HFFc6 (cell line): ENCODE measurements around the gene EIF4E3. TPM values are rescaled to one million over a fixed set of nuclear protein-coding genes. Genes with fewer than 3 reads are reported as not detected.
A peak's percentile ranks its signal among the peaks of the same experiment; 100 is the strongest.

Source experiments
- DNase-seq: peaks from one replicate; pipeline ENCODE4 v3.0.0-alpha.2; 2018
- H3K27ac Mint-ChIP-seq: 2 replicates; pipeline ENCODE4 v1.8.0; 2020; ENCODE audit warnings: mild to moderate bottlenecking, mixed read lengths
- H3K27me3 Mint-ChIP-seq: 2 replicates; pipeline ENCODE4 v1.8.0; 2021; ENCODE audit warnings: mild to moderate bottlenecking, moderate library complexity, mixed read lengths; ENCODE audit not compliant: insufficient read depth
- H3K36me3 Mint-ChIP-seq: 2 replicates; pipeline ENCODE4 v1.8.0; 2021; ENCODE audit warnings: low read depth, mixed read lengths
- H3K4me1 Mint-ChIP-seq: 2 replicates; pipeline ENCODE4 v1.8.0; 2020; ENCODE audit warnings: low read depth, mixed read lengths
- H3K4me3 Mint-ChIP-seq: 2 replicates; pipeline ENCODE4 v1.8.0; 2020; ENCODE audit warnings: mild to moderate bottlenecking, moderate library complexity, mixed read lengths
- H3K9me3 Mint-ChIP-seq: 2 replicates; pipeline ENCODE4 v1.8.0; 2020; ENCODE audit warnings: mild to moderate bottlenecking, mixed read lengths
- total RNA-seq, 6 experiments: library from RNA; stranded (reverse); fragmentation: NEBNext Ultra II Directional; extraction: Animal tissue kit (Norgen Biotek cat#: 25700); gene quantifications; 2 replicates in 1 of 6; 3 replicates in 5 of 6; pipeline ENCODE4 v1.2.3, GENCODE V29; 2021
- TF ChIP-seq, protein P1 (sequence below): fragments of 200-600 bp; sonication (generic); IDR thresholded peaks from 2 replicates; pipeline ENCODE4 v1.5.0; 2021; ENCODE audit warnings: antibody characterized with exemption, mild to moderate bottlenecking

EIF4E3 gene
- total RNA-seq, 6 experiments from 2014 or later, result 0.65 to 1.1 (median 0.94) TPM

DNA sequence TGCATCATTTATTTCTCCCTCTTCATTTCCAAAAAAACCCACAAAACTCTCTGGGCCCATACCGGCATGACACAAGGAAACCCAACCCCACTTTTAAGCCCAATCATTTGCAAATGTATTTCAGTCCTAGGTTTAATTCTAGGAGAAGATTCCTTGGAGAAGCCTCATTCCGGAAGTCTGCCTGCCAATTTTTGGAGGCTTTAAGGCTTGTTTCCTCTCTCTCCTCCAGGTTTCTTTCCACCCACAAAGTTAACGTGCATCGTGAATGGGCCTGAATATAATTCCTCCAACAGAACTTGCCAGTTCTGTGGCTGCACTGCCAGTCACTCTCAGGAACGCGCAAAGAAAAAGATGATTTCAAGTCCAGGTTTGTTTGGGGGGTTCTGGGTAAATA, 71.8 kb downstream of the EIF4E3 start:
- H3K4me1 Mint-ChIP-seq, result peaks cover 21% of the 10 kb centered on the region; the same call in 1 of the 2 replicates
- TF ChIP-seq, protein P1, sequence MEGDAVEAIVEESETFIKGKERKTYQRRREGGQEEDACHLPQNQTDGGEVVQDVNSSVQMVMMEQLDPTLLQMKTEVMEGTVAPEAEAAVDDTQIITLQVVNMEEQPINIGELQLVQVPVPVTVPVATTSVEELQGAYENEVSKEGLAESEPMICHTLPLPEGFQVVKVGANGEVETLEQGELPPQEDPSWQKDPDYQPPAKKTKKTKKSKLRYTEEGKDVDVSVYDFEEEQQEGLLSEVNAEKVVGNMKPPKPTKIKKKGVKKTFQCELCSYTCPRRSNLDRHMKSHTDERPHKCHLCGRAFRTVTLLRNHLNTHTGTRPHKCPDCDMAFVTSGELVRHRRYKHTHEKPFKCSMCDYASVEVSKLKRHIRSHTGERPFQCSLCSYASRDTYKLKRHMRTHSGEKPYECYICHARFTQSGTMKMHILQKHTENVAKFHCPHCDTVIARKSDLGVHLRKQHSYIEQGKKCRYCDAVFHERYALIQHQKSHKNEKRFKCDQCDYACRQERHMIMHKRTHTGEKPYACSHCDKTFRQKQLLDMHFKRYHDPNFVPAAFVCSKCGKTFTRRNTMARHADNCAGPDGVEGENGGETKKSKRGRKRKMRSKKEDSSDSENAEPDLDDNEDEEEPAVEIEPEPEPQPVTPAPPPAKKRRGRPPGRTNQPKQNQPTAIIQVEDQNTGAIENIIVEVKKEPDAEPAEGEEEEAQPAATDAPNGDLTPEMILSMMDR, result no peak
- no peak overlapping the region for H3K4me3 Mint-ChIP-seq
- DNase-seq, result no peak
- no peaks in the 10 kb centered on the region for H3K9me3 Mint-ChIP-seq
- H3K27me3 Mint-ChIP-seq, result no peaks in the 10 kb centered on the region; the same call in none of the 2 replicates
- H3K27ac Mint-ChIP-seq, result no peak overlapping the region
- no peaks in the 10 kb centered on the region for H3K36me3 Mint-ChIP-seq

DNA sequence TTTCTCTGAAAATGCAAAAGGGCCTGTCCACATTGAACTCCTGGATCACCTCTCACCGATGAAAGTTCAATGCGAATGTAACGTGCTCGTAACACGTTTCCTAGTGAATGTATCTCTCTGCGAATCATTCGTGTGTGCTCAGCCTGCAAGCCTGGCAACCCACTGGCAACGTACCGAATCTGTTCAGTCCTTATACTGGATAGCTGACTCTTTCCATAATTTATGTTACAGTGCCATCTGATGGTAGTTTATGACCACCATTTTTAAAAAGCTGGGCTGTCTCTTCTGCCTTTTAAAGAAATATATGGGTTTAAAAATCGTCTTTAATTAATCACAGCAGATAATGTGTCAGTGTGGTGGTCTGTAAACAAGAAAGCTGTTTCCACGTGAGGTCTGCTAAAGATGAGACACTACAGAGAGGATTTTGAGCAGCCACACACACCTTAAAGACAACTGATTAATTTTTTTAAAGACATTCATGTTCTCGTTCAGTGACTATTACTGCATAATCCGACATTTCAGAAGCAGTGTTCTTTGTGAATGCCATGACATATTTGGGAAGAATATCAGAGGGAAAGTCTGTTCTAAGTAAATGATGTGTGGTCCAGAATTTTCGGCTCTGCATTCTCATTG, 72.3 kb downstream of the EIF4E3 start:
- Mint-ChIP-seq H3K27ac (no peak overlapping the region), H3K9me3 (no peaks in the 10 kb centered on the region), H3K4me1 (peaks cover 25% of the 10 kb centered on the region; the same call in 1 of the 2 replicates), H3K36me3 (no peaks in the 10 kb centered on the region), H3K27me3 (no peaks in the 10 kb centered on the region; the same call in none of the 2 replicates), H3K4me3 (peak overlapping the region; percentile 19; the same call in 1 of the 2 replicates)
- TF ChIP-seq, protein P1, result peak; percentile 79
- DNase-seq, result peak; percentile 43

DNA sequence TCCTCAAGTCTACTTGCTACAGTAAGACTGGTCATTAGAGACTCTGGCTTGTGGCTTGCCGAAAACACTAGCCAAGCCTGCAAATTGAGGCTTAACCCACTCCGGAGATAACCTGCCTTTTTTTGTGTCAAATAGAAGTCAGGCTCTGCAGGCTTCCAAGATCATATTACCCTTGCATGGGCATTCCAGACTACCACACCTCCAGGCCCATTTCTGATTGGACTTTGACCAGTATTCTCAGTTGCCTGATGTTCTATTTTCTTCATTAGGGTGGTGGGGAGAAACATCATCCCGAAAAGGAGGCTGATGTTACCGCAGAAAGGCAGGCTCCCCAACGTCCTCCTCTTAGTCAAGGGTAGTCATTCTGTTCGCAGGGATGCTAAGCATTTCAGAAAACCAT, 73.6 kb downstream of the EIF4E3 start:
- H3K27ac Mint-ChIP-seq, result no peak overlapping the region
- no peak for DNase-seq
- no peaks in the 10 kb centered on the region for H3K27me3 Mint-ChIP-seq
- H3K9me3 Mint-ChIP-seq, result no peaks in the 10 kb centered on the region
- peaks cover 29% of the 10 kb centered on the region; the same call in 1 of the 2 replicates for H3K4me1 Mint-ChIP-seq
- no peak overlapping the region for H3K4me3 Mint-ChIP-seq
- TF ChIP-seq, protein P1, result no peak
- no peaks in the 10 kb centered on the region for H3K36me3 Mint-ChIP-seq

DNA sequence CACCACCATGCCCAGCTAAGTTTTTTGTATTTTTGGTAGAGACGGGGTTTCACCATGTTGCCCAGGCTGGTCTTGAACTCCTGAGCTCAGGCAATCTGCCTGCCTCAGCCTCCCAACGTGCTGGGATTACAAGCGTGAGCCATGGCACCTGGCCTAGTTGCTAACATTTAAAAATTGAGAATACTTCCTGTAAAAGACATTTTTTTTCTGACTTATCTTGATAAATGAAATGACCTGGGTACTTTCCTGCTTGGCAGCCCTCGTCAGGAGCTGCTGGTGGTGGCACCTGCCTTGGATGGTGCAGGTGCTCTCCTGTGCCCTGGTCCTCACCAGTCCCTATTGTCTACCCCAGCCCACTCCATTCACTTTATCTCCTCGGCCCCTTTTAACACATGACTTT, 74.8 kb downstream of the EIF4E3 start:
- DNase-seq, result no peak
- H3K27me3 Mint-ChIP-seq, result no peaks in the 10 kb centered on the region
- H3K36me3 Mint-ChIP-seq, result no peaks in the 10 kb centered on the region
- H3K27ac Mint-ChIP-seq, result no peak overlapping the region
- H3K9me3 Mint-ChIP-seq, result no peaks in the 10 kb centered on the region
- no peak overlapping the region for H3K4me3 Mint-ChIP-seq
- peaks cover 29% of the 10 kb centered on the region; the same call in 1 of the 2 replicates for H3K4me1 Mint-ChIP-seq
- TF ChIP-seq, protein P1, result no peak

DNA sequence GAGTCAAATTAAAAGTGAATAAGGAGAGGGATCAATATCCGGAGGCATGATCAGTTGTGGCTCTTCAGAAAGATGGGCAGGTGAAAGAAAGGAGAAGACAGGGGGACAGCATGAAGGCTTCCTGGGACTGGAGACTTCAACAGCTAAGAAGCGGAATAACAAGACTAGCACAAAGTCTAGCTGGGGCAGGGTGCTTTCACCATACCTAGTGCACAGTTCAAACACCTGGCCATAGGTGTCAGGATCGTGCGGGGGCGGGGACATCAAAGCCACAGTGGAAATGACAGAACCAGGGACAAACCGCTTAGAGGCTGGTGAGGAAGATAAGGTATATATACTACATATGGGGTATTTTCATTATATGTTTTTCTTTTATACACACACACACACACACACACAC, 75.4 kb downstream of the EIF4E3 start:
- no peaks in the 10 kb centered on the region for H3K27me3 Mint-ChIP-seq
- peaks cover 29% of the 10 kb centered on the region; the same call in 1 of the 2 replicates for H3K4me1 Mint-ChIP-seq
- no peak for DNase-seq
- no peak overlapping the region for H3K27ac Mint-ChIP-seq
- no peaks in the 10 kb centered on the region for H3K9me3 Mint-ChIP-seq
- H3K4me3 Mint-ChIP-seq, result no peak overlapping the region
- TF ChIP-seq, protein P1, result no peak
- no peaks in the 10 kb centered on the region for H3K36me3 Mint-ChIP-seq
